Measurements from ENCODE around the gene AGXT. TPM values are rescaled to one million over a fixed set of nuclear protein-coding genes. Genes with fewer than 3 reads are reported as not detected.

AGXT gene
- total RNA-seq, 2 donors from 2014 or later = not detected

DNA sequence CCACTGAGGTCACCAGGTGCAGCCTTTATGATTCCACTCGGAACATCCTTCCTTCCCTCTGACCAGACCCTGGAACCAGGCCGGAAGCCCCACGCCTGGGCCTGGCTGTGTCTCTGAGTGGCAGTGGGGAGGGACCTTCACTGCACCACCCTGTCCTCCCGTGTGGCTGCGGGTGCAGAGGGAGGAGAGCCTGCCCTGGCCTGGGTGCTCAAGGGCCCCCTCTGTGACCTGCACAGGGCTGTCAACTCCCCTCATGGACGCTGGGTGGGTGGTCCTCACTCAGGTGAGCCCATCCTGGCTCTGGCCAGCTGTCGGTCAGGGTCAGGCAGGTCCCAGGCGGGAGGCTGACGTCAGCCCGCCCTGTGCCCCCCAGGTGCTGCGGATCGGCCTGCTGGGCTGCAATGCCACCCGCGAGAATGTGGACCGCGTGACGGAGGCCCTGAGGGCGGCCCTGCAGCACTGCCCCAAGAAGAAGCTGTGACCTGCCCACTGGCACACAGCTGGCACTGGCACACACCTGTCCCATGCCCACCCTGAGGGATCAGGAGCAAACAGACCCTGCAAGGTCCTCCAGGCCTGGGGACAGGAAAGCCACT, 9.8 kb downstream of the AGXT start:
- DNase-seq = peak in 1 of 3 donors; percentile 7
- peaks cover 2% of the 10 kb centered on the region for H3K4me1 Mint-ChIP-seq
- no peak for ATAC-seq
- H3K9me3 ChIP-seq (ENCODE audit: control insufficient read depth, low read length, poor library complexity, severe bottlenecking) = no peaks in the 10 kb centered on the region
- H3K36me3 Mint-ChIP-seq (ENCODE audit: low read depth) = no peaks in the 10 kb centered on the region
- H3K27me3 Mint-ChIP-seq = no peaks in the 10 kb centered on the region
- no peak overlapping the region for H3K27ac Mint-ChIP-seq
- no peak overlapping the region for H3K4me3 Mint-ChIP-seq

DNA sequence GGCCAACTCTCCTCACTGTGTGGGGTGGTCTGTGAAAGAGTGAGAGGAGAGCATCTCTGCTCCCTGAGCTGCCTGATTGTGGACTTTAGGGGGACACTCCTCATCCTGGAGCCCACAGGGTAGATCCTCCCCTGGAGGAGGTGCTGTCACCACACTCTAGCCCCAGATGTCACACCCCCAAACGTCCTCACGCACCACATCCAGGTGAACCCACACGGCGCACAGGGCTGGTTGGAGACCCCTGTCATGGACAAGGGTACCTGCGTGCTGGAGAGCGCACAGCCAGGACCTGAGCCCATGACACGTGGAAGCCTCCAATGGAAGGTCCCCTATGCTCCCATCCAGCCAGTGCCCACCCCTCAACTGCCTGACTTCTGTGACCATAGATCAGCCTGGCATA, 10.5 kb downstream of the AGXT start:
- DNase-seq (no peak), ATAC-seq (no peak)
- no peaks in the 10 kb centered on the region for H3K27me3 Mint-ChIP-seq
- no peaks in the 10 kb centered on the region for H3K36me3 Mint-ChIP-seq (ENCODE audit: low read depth)
- H3K9me3 ChIP-seq (ENCODE audit: control insufficient read depth, low read length, poor library complexity, severe bottlenecking) = no peaks in the 10 kb centered on the region
- H3K4me3 Mint-ChIP-seq = no peak overlapping the region
- peaks cover 2% of the 10 kb centered on the region for H3K4me1 Mint-ChIP-seq
- no peak overlapping the region for H3K27ac Mint-ChIP-seq

DNA sequence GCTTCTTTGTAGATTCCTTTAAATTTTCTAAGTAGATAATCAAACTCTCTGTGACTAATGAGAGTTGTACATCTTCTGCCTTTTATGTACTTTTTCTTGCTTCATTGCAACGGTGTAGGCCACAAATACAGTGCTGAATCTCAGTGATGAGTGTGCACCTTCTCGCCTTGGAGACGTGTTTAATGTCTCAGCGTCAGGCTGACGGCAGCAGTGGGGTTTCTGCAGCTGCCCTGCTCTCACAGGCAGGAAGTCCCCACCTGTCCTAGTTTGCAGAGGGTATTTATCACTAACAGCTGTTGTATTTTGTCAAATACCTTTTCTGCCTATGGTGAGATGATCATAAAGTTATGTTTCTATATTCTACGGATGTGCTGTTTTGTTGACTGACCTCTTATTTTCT, 13.3 kb downstream of the AGXT start:
- Mint-ChIP-seq H3K27ac (no peak overlapping the region), H3K4me1 (peaks cover 2% of the 10 kb centered on the region), H3K4me3 (no peak overlapping the region), H3K27me3 (no peaks in the 10 kb centered on the region), H3K36me3 (ENCODE audit: low read depth) (no peaks in the 10 kb centered on the region)
- no peak for DNase-seq
- H3K9me3 ChIP-seq (ENCODE audit: control insufficient read depth, low read length, poor library complexity, severe bottlenecking) = no peaks in the 10 kb centered on the region
- no peak for ATAC-seq

- no peak for ATAC-seq
- H3K9me3 ChIP-seq (ENCODE audit: control insufficient read depth, low read length, poor library complexity, severe bottlenecking) = no peaks in the 10 kb centered on the region
- no peak for DNase-seq
- Mint-ChIP-seq H3K36me3 (ENCODE audit: low read depth) (no peaks in the 10 kb centered on the region), H3K4me3 (no peak overlapping the region), H3K4me1 (peaks cover 2% of the 10 kb centered on the region), H3K27ac (no peak overlapping the region), H3K27me3 (no peaks in the 10 kb centered on the region)
Observed at GRCh38 chr2:240884221-240884620, 15.6 kb downstream of the AGXT start.

- no peaks in the 10 kb centered on the region for H3K36me3 Mint-ChIP-seq (ENCODE audit: low read depth)
- H3K27me3 Mint-ChIP-seq = no peaks in the 10 kb centered on the region
- no peak for DNase-seq
- no peak for ATAC-seq
- H3K4me3 Mint-ChIP-seq = no peak overlapping the region
- H3K4me1 Mint-ChIP-seq = peaks cover 2% of the 10 kb centered on the region
- H3K9me3 ChIP-seq (ENCODE audit: control insufficient read depth, low read length, poor library complexity, severe bottlenecking) = no peaks in the 10 kb centered on the region
- no peak overlapping the region for H3K27ac Mint-ChIP-seq
Observed at GRCh38 chr2:240884745-240885144, 16.1 kb downstream of the AGXT start.

DNA sequence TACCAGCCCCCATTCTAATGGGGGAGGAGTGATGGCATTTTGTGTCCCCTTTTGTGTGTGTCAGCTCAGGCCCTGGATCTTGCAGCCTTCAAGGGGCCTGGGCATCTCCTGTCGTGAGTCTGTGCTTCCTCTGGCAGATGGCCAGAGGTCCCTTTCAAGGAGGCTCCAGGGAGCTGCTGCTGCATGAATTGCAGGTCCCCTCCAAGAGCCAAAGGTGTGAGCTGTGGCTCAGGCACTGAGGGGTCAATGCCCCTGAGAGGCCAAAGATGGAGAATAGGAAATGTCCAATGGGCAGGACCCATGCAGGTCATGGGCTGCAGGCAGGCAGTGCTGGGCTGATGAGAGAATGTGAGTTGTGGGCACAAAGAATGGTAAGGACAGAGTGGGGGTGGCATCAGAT, 16.9 kb downstream of the AGXT start:
- no peak for ATAC-seq
- H3K9me3 ChIP-seq (ENCODE audit: control insufficient read depth, low read length, poor library complexity, severe bottlenecking) = no peaks in the 10 kb centered on the region
- H3K4me1 Mint-ChIP-seq = no peaks in the 10 kb centered on the region
- peak in 1 of 3 donors; percentile 6 for DNase-seq
- no peak overlapping the region for H3K4me3 Mint-ChIP-seq
- no peaks in the 10 kb centered on the region for H3K27me3 Mint-ChIP-seq
- no peak overlapping the region for H3K27ac Mint-ChIP-seq
- H3K36me3 Mint-ChIP-seq (ENCODE audit: low read depth) = no peaks in the 10 kb centered on the region

DNA sequence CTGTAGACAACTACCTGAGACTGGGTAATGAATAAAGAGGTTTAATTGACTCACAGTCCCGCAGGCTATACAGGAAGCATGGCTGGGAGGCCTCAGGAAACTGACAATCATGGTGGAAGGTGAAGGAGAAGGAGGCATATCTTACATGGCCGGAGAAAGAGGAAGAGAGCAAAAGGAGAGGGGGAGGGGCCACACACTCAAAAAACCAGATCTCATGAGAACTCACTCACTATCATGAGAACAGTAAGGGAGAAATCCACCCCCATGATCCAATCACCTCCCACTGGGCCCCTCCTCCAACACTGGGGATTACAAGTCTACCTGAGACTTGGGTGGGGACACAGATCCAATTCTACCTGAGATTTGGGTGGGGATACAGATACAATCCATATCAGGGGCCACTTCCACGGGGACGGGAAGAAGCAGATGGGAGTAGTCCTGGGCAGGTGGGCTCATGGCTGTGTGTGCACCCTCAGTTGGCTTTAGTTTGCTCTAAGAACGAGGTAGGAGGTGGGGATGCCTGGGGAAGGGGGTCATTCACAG, 17.5 kb downstream of the AGXT start:
- Mint-ChIP-seq H3K4me3 (no peak overlapping the region), H3K4me1 (no peaks in the 10 kb centered on the region), H3K27me3 (no peaks in the 10 kb centered on the region), H3K36me3 (ENCODE audit: low read depth) (no peaks in the 10 kb centered on the region), H3K27ac (no peak overlapping the region)
- no peak for ATAC-seq
- no peak for DNase-seq
- no peaks in the 10 kb centered on the region for H3K9me3 ChIP-seq (ENCODE audit: control insufficient read depth, low read length, poor library complexity, severe bottlenecking)

DNA sequence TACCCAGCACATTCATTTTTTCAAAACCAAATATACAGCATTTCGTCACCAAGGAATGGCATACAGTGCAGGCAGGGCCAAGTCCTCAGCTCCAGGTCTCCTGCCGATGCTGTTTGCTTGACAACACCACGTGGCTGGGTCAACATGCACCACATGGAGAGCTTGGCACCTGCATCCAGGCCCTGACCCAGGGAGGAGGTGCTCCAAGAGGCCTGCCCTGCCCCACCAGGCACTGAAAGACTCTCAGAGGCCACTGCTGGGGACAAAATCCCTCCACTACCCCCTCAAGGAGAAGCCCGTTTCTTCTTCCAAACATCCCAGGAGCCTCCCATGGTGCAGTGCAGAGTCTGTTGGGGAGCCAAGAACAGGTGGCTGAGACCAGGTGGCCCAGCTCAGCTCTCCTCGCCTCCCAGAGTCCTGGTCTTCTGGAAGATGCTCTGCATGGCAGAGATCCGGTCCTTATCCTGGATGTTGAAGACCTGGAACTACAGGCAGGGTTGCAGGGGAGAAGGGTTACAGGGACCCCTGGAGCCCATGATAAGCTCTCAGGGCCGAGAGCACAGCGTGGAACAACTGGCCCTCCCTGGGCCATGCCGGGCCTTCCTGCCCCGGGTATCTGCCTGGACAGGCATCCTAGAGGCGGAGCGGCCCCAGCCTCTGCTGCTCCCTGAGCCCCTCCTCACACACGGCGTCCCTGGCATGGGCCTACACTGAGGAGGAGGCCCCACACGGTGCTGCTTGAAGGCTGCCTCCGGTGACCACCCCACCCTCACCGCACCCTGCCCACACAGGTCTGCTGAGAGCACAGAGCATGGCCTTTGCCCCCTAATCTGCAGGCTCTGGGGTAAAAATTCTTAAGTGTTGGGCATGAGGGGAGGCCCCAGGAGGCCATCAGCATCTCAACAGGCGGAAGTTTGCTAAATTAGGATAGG, 18.3 kb downstream of the AGXT start:
- Mint-ChIP-seq H3K4me3 (no peak overlapping the region), H3K27me3 (peaks cover 5% of the 10 kb centered on the region), H3K4me1 (no peaks in the 10 kb centered on the region), H3K36me3 (ENCODE audit: low read depth) (no peaks in the 10 kb centered on the region), H3K27ac (no peak overlapping the region)
- ATAC-seq = no peak
- no peaks in the 10 kb centered on the region for H3K9me3 ChIP-seq (ENCODE audit: control insufficient read depth, low read length, poor library complexity, severe bottlenecking)
- DNase-seq = peak in 2 of 3 donors; percentile 4 to 6

- H3K4me3 Mint-ChIP-seq = no peak overlapping the region
- no peaks in the 10 kb centered on the region for H3K9me3 ChIP-seq (ENCODE audit: control insufficient read depth, low read length, poor library complexity, severe bottlenecking)
- no peak for ATAC-seq
Observed at GRCh38 chr2:240887631-240888030, 19.0 kb downstream of the AGXT start.

DNA sequence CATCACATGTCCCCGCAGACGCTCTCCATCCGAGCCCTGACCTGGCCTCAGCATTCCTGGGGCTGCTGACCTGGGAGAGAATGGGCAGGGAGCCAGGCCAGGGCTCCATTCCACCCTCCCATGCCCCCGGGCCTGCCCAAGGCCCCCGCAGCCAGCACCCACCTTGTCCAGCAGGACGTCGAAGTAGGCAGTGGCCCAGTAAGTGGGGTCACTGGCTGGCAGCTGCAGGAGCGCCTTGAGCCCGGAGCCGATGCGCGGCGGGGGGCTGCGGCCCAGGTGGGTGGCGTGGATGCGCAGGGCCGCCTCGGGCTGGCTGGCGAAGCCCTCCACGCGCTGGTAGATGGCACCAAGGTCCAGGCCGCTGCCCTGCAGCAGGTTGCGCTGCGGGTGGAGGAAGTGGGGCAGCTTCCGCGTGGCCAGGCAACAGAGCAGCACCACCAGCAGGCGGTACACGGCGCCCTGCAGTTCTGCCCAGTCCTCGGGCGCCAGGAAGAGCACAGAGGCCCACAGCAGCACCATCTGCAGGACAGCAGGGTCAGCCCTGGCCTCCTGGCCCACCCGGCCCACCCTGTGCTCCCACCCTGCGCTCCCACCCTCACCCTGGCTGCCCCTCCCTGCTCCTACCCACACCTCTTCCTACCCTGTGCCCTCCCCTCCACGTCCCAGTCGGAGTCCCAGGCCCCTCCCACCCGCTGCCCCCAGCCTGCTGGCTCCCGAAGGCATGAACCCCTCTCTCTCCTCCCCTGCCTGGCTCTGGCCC, 19.7 kb downstream of the AGXT start:
- no peaks in the 10 kb centered on the region for H3K4me1 Mint-ChIP-seq
- H3K9me3 ChIP-seq (ENCODE audit: control insufficient read depth, low read length, poor library complexity, severe bottlenecking) = no peaks in the 10 kb centered on the region
- H3K36me3 Mint-ChIP-seq (ENCODE audit: low read depth) = no peaks in the 10 kb centered on the region
- peak in 1 of 3 donors; percentile 6 for DNase-seq
- H3K4me3 Mint-ChIP-seq = no peak overlapping the region
- H3K27me3 Mint-ChIP-seq = peaks cover 5% of the 10 kb centered on the region
- ATAC-seq = no peak
- no peak overlapping the region for H3K27ac Mint-ChIP-seq

More at GRCh38 chr2:240887631-240888030, 19.0 kb downstream of the AGXT start:
- peak in 1 of 3 donors; percentile 6 for DNase-seq
- no peak overlapping the region for H3K27ac Mint-ChIP-seq
- H3K4me1 Mint-ChIP-seq = no peaks in the 10 kb centered on the region
- no peaks in the 10 kb centered on the region for H3K36me3 Mint-ChIP-seq (ENCODE audit: low read depth)
- peaks cover 5% of the 10 kb centered on the region for H3K27me3 Mint-ChIP-seq

DNA sequence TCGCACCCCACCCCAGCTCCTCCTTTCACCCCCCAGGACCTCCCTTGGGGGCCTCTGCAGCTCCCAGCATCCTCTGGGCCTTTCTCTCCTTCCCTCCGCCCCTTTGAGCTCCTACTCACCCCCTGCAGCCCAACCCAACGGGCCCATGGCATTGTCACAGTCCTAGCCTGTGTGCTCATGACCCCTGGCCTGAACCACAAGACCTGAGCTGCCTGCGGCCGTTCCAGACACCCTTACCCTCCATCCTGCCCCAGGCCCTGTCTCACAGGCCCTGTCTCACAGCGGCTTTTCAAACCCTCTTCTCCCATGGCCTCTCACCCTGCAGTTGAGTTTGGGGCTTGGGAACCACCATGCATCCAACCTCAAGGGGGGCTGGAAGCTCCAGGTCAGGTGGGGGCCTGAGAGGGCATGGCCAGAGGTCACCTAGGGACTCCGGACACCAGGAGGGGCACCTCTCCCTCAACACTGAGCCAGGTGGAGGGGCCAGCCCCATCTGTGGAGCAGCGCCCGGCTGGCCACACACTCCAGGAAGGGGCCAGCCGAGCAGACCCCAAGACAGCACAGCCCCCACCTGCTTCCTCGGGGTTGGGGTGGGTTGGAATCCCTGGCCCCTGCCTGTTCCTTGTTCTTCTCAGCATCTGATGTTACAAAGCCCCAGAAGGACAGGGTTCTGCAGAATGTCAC, 20.4 kb downstream of the AGXT start:
- Mint-ChIP-seq H3K27ac (no peak overlapping the region), H3K36me3 (ENCODE audit: low read depth) (no peaks in the 10 kb centered on the region), H3K4me1 (no peaks in the 10 kb centered on the region), H3K27me3 (peaks cover 5% of the 10 kb centered on the region), H3K4me3 (no peak overlapping the region)
- ATAC-seq = no peak
- H3K9me3 ChIP-seq (ENCODE audit: control insufficient read depth, low read length, poor library complexity, severe bottlenecking) = no peaks in the 10 kb centered on the region
- DNase-seq = no peak

DNA sequence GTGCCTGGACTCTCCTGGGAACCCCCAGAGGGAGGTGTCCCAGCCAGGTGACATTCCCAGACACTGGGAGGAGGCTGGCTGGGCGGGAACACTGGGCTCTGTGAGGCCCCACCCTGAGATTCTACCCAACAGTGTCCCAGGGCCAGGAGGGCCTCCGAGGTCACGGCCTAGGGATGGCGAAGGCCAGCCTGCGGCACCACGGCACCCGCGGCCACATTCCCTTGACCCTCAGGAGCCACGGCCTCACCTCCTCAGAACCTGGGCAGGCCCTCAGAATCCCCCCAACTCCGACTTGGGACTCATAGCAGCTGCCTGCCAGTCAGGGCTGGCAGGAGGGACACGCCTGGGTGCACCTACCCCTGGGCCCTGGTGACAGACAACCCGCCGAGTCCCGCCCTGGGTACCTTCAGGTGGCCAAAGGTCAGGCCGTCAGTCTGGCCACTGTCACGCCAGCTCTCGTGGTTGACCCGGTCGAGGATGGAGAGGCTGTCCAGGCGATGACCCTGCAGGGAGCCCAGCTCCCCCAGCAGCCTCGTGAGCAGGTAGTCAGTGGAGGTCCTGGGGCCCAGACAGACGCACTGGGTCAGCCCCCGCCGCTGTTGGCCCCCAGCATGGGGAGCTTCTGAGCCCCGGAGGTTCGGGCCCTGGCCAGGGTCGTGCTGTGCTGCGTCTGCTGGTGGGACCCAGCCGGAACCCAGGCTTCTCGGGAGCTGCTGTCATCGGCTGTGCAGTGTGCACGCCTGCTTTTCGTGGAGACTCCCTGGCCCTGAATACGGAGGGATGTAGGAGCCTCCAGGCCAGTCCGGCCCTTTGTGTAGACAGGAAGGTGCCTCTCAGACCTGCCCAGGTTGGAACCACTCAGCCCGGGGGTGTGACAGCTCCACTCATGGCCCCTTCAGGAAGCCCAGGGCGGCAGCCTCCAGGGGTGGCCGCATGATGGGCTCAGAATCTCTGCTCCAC, 21.3 kb downstream of the AGXT start:
- H3K27ac Mint-ChIP-seq = no peak overlapping the region
- H3K27me3 Mint-ChIP-seq = peaks cover 5% of the 10 kb centered on the region
- H3K36me3 Mint-ChIP-seq (ENCODE audit: low read depth) = no peaks in the 10 kb centered on the region
- H3K4me3 Mint-ChIP-seq = no peak overlapping the region
- H3K4me1 Mint-ChIP-seq = no peaks in the 10 kb centered on the region
- DNase-seq (no peak), ATAC-seq (no peak)
- H3K9me3 ChIP-seq (ENCODE audit: control insufficient read depth, low read length, poor library complexity, severe bottlenecking) = no peaks in the 10 kb centered on the region
